Naive thymus-derived CD8-positive, alpha-beta T cell (primary cell): ENCODE measurements around the gene PALLD. TPM values are rescaled to one million over a fixed set of nuclear protein-coding genes. Genes with fewer than 3 reads are reported as not detected.

ENCODE experiments used
- ATAC-seq, 2 donors: fragments of 150-1000 bp; cut with Tn5 transposase in 1 of 2; sonication (Bioruptor Pico), chemical (Tn5 transposase) in 1 of 2; 1 replicate in 1 of 2; 2 replicates in 1 of 2; pipeline ENCODE4 v1.10.0; 2021; ENCODE audit warnings: mild to moderate bottlenecking in 2 of 2, moderate library complexity in 2 of 2
- POLR2A ChIA-PET: fragments of 350-600 bp; sonication (Branson Sonifier 250); formaldehyde crosslinking; loops from one replicate; lab custom pipeline; 2021; ENCODE audit warnings: antibody characterized with exemption; lab: Charles Lee
- DNase-seq, 10 donors: peaks; one replicate each; pipeline versions ENCODE4 v3.0.0 to v3.0.0-alpha.2; 2020 to 2022
- H3K27ac Mint-ChIP-seq, 10 donors: one replicate each; pipeline ENCODE4 v1.8.0; 2020 to 2022; ENCODE audit warnings: mild to moderate bottlenecking in 10 of 10, mixed read lengths in 10 of 10, moderate library complexity in 4 of 10, inconsistent platforms in 1 of 10
- H3K27me3 Mint-ChIP-seq, 5 donors: one replicate each; pipeline ENCODE4 v1.8.0; 2021 to 2022; ENCODE audit warnings: mixed read lengths in 5 of 5
- H3K36me3 Mint-ChIP-seq, 3 donors: one replicate each; pipeline ENCODE4 v1.8.0; 2020 to 2022; ENCODE audit warnings: mixed read lengths in 3 of 3, mild to moderate bottlenecking in 2 of 3, inconsistent platforms in 1 of 3
- H3K4me1 Mint-ChIP-seq, 4 donors: one replicate each; pipeline ENCODE4 v1.8.0; 2021 to 2022; ENCODE audit warnings: mixed read lengths in 4 of 4
- H3K4me3 Mint-ChIP-seq, 10 donors: one replicate each; pipeline ENCODE4 v1.8.0; 2020 to 2022; ENCODE audit warnings: mild to moderate bottlenecking in 10 of 10, mixed read lengths in 10 of 10, moderate library complexity in 6 of 10, inconsistent platforms in 1 of 10
- H3K9me3 Mint-ChIP-seq, 9 donors: one replicate each; pipeline ENCODE4 v1.8.0; 2020 to 2022; ENCODE audit warnings: mixed read lengths in 9 of 9, mild to moderate bottlenecking in 3 of 9, inconsistent platforms in 1 of 9, moderate library complexity in 1 of 9
- polyA plus RNA-seq, 3 donors: library from polyadenylated mRNA; unstranded; fragments of 300-500 nt; fragmentation: Illumina TruSeq; gene quantifications; one replicate each; pipeline ENCODE4 v1.2.3, GENCODE V29; 2021
- total RNA-seq, 8 experiments: library from RNA in 2 of 8; stranded (reverse) in 2 of 8; gene quantifications; one replicate each; pipeline ENCODE4 v1.2.3 and lab custom pipeline; 2021 to 2026

PALLD gene
- total and polyA plus RNA-seq, 5 experiments from 2014 or later: 0.08 to 0.34 (median 0.32) TPM; not detected in 2

GRCh38 chr4:168535689-168536088, 38.8 kb downstream of the PALLD start:
- ATAC-seq (no peak), DNase-seq (no peak)
- Mint-ChIP-seq H3K4me3 (no peak overlapping the region), H3K27me3 (peaks cover 0 to 8% (median 2%) of the 10 kb centered on the region in 5 donors), H3K4me1 (no peaks in the 10 kb centered on the region), H3K36me3 (no peaks in the 10 kb centered on the region), H3K27ac (no peak overlapping the region), H3K9me3 (no peaks in the 10 kb centered on the region)
- POLR2A ChIA-PET: no interaction called here

DNA sequence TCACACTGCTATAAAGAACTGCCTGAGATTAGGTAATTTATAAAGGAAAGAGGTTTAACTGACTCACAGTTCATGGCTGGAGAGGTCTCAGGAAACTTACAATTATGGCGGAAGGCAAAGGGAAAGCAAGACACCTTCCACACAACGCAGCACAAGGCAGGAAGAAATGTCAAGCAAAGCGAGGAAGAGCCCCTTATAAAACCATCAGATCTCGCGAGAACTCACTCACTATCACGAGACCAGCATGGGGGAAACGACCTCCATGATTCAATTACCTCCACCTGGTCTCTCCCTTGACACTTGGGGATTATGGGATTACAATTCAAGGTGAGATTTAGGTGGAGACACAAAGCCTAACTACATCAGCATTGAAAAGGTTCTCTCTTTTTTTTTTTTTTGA, 39.6 kb downstream of the PALLD start:
- Mint-ChIP-seq H3K36me3 (no peaks in the 10 kb centered on the region), H3K9me3 (no peaks in the 10 kb centered on the region), H3K4me3 (no peak overlapping the region), H3K27me3 (peaks cover 0 to 8% (median 2%) of the 10 kb centered on the region in 5 donors), H3K27ac (no peak overlapping the region), H3K4me1 (no peaks in the 10 kb centered on the region)
- ATAC-seq: no peak
- DNase-seq: no peak
- POLR2A ChIA-PET: no interaction called here

DNA sequence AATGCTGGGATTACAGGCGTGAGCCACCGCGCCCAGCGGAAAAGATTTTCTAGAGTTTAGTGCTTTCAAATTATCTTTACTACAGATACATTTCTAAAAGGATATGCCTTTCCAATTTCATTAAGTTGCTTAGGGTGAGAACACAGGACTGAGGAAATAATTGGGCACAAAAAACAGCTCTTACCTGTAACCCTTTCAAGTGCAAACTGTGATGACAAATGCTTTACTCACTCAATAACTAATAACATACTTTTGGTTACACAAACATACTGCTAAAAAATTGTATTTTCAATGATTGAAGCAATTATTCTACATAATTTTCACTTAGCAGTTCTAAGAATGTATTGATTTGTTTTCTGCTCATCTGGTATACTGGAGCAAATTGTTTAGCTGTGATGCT, 40.2 kb downstream of the PALLD start:
- H3K27me3 Mint-ChIP-seq: peaks cover 0 to 8% (median 2%) of the 10 kb centered on the region in 5 donors
- H3K9me3 Mint-ChIP-seq: no peaks in the 10 kb centered on the region
- H3K27ac Mint-ChIP-seq: no peak overlapping the region
- POLR2A ChIA-PET: no interaction called here
- ATAC-seq (no peak), DNase-seq (no peak)
- no peaks in the 10 kb centered on the region for H3K36me3 Mint-ChIP-seq
- H3K4me3 Mint-ChIP-seq: no peak overlapping the region
- H3K4me1 Mint-ChIP-seq: no peaks in the 10 kb centered on the region

DNA sequence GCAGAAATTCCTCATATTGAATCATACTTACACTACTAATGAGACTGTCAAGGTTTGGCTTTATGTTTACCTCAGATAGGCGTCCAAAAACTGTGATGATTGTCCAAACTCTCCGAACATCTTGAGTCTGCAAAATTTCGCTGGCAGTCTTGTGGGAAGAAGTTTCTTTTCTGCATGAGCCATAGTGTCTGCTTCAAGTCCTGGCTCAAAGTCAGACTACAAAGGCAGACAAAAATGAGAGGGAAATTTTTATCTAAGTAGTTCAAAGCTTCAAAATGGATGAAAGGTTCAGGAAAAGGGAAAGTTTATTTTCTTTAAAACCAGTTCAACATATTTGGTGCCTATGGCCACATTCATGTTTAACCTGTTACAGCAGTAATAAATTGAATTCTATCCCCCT, 40.7 kb downstream of the PALLD start:
- ATAC-seq: no peak
- Mint-ChIP-seq H3K4me1 (no peaks in the 10 kb centered on the region), H3K27ac (no peak overlapping the region), H3K36me3 (no peaks in the 10 kb centered on the region), H3K9me3 (no peaks in the 10 kb centered on the region), H3K27me3 (peaks cover 0 to 8% (median 2%) of the 10 kb centered on the region in 5 donors), H3K4me3 (no peak overlapping the region)
- POLR2A ChIA-PET: no interaction called here
- no peak for DNase-seq

DNA sequence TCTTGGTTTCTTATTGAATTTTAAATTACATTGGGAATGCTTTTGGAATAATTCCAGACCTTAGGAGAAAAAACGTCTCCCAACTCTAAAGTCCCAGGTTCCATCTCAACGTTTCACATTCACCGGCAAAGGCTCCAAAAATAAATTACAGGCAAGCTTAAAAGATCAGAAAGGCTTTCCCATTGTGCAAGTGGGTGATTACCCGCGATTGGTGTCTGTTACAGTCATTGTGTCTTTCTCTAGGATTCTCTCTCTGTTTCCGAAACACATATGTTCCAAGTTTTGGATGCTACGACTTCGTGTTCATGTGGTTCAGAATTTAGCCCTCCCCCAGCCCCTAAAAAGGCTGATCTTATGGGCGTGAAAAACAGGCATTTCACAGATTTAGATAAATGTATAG, 41.8 kb downstream of the PALLD start:
- Mint-ChIP-seq H3K4me1 (no peaks in the 10 kb centered on the region), H3K36me3 (no peaks in the 10 kb centered on the region), H3K27me3 (peaks cover 0 to 8% (median 2%) of the 10 kb centered on the region in 5 donors), H3K4me3 (no peak overlapping the region), H3K27ac (no peak overlapping the region), H3K9me3 (no peaks in the 10 kb centered on the region)
- POLR2A ChIA-PET: no interaction called here
- no peak for ATAC-seq
- no peak for DNase-seq

GRCh38 chr4:168540086-168540485, 43.2 kb downstream of the PALLD start:
- no peak for DNase-seq
- H3K9me3 Mint-ChIP-seq: no peaks in the 10 kb centered on the region
- POLR2A ChIA-PET: no interaction called here

DNA sequence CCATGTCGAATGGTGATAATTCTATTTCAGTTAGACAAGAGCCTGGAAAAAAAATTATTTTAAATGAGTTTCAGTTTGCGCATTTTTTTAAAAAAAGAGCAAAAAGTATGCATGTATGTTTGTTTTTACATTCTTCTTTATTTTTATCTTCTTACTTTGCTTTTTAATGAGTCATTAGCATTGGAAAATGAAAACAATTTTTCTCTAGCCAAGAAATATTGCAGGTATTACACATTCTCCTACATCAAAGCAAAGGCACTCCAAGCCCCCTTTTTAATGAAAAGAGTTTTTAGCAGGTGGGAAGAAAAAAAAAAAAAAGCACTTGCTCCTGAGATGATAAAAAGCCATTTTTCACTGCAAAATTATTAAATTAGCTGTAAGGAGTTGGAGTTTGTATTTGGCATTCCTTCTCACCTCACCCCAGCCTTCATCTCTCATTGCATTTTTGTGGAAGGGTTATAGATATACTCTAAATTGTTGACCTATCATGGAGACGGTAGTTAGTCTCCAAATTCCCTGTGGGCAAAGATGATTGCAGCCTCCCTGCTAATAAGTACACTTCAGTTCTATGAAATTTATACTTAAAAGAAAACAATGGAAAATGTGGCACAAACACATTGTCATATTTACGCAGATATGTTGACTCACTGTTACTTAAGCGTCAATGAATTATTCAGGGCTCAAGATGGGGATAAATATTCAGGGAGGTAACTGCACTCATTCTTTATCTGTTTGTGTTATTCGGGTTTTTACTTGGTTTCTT, 43.8 kb downstream of the PALLD start:
- H3K36me3 Mint-ChIP-seq: no peaks in the 10 kb centered on the region
- DNase-seq (no peak), ATAC-seq (no peak)
- no peak overlapping the region for H3K27ac Mint-ChIP-seq
- H3K9me3 Mint-ChIP-seq: no peaks in the 10 kb centered on the region
- no peak overlapping the region for H3K4me3 Mint-ChIP-seq
- peaks cover 0 to 8% (median 2%) of the 10 kb centered on the region in 5 donors for H3K27me3 Mint-ChIP-seq
- POLR2A ChIA-PET: no interaction called here
- H3K4me1 Mint-ChIP-seq: no peaks in the 10 kb centered on the region

More at GRCh38 chr4:168540086-168540485, 43.2 kb downstream of the PALLD start:
- H3K27me3 Mint-ChIP-seq: peaks cover 0 to 8% (median 2%) of the 10 kb centered on the region in 5 donors
- no peaks in the 10 kb centered on the region for H3K4me1 Mint-ChIP-seq
- no peaks in the 10 kb centered on the region for H3K36me3 Mint-ChIP-seq
- H3K27ac Mint-ChIP-seq: no peak overlapping the region
- ATAC-seq: no peak
- H3K4me3 Mint-ChIP-seq: no peak overlapping the region

- POLR2A ChIA-PET: no interaction called here
- no peak overlapping the region for H3K27ac Mint-ChIP-seq
- H3K36me3 Mint-ChIP-seq: no peaks in the 10 kb centered on the region
- H3K4me1 Mint-ChIP-seq: no peaks in the 10 kb centered on the region
- ATAC-seq (no peak), DNase-seq (no peak)
- H3K27me3 Mint-ChIP-seq: peaks cover 0 to 6% (median 1%) of the 10 kb centered on the region in 5 donors
- H3K4me3 Mint-ChIP-seq: no peak overlapping the region
- H3K9me3 Mint-ChIP-seq: no peaks in the 10 kb centered on the region
These were observed 44.6 kb downstream of the PALLD start for GRCh38 chr4:168541266-168541953.

- ATAC-seq: no peak
- no peaks in the 10 kb centered on the region for H3K4me1 Mint-ChIP-seq
- peaks cover 0 to 5% (median 4%) of the 10 kb centered on the region in 5 donors for H3K27me3 Mint-ChIP-seq
- DNase-seq: no peak
- H3K4me3 Mint-ChIP-seq: no peak overlapping the region
- no peaks in the 10 kb centered on the region for H3K36me3 Mint-ChIP-seq
- POLR2A ChIA-PET: no interaction called here
- H3K27ac Mint-ChIP-seq: no peak overlapping the region
- H3K9me3 Mint-ChIP-seq: no peaks in the 10 kb centered on the region
These were observed 52.3 kb downstream of the PALLD start for GRCh38 chr4:168549143-168549542.

- no peak for ATAC-seq
- no peaks in the 10 kb centered on the region for H3K9me3 Mint-ChIP-seq
- POLR2A ChIA-PET: no interaction called here
These were observed 53.4 kb downstream of the PALLD start for GRCh38 chr4:168550064-168550766.

GRCh38 chr4:168551211-168551610, 54.4 kb downstream of the PALLD start:
- POLR2A ChIA-PET: no interaction called here
- no peaks in the 10 kb centered on the region for H3K4me1 Mint-ChIP-seq
- no peaks in the 10 kb centered on the region for H3K9me3 Mint-ChIP-seq
- ATAC-seq (no peak), DNase-seq (no peak)
- H3K4me3 Mint-ChIP-seq: no peak overlapping the region
- no peaks in the 10 kb centered on the region for H3K36me3 Mint-ChIP-seq
- no peak overlapping the region for H3K27ac Mint-ChIP-seq
- H3K27me3 Mint-ChIP-seq: peaks cover 0 to 7% (median 3%) of the 10 kb centered on the region in 5 donors

More at GRCh38 chr4:168550064-168550766, 53.4 kb downstream of the PALLD start:
- Mint-ChIP-seq H3K4me1 (no peaks in the 10 kb centered on the region), H3K27ac (no peak overlapping the region), H3K27me3 (peaks cover 0 to 7% (median 4%) of the 10 kb centered on the region in 5 donors), H3K36me3 (no peaks in the 10 kb centered on the region), H3K4me3 (no peak overlapping the region)
- DNase-seq: no peak

DNA sequence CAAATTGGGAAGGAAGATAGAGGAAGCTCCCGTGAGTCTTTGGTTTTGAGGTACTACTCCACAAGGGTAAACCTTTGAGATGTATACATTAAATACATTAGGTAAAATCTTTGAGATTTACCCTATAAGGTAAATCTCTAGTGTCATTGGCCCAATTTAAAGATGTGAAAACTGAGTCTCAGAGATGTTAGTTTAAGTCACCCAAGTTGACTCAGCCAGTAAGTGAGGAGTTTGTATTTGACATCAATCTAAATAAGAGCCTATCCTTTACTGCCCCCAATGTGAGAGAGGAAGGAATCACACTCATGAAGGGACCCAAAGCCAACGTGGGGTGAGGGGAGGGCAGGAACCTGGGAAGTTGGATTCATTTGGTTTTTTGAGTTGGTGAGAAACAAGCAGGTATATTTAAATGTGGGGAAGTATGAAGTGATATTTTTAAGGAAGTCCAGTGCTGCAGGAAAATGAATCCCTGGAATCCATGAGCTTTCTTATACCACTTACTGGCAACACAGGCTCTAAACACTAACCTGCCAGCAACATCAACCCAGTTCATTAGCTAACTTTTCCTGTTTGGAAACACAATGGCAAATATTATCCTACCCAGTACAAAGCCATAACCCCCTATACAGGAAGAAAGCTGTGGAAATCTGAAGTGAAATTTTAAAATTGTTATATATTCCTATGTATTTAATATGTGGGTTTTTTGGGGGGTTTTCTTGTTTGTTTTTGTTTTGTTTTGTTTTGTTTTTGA, 55.3 kb downstream of the PALLD start:
- POLR2A ChIA-PET: no interaction called here
- H3K4me3 Mint-ChIP-seq: no peak overlapping the region
- no peaks in the 10 kb centered on the region for H3K36me3 Mint-ChIP-seq
- peak in 3 of 10 donors; percentile 4 to 35 (median 26) for DNase-seq
- H3K27ac Mint-ChIP-seq: peak overlapping the region in 1 of 10 donors; percentile 31
- H3K27me3 Mint-ChIP-seq: peaks cover 0 to 10% (median 3%) of the 10 kb centered on the region in 5 donors
- no peaks in the 10 kb centered on the region for H3K9me3 Mint-ChIP-seq
- peak; percentile 61 to 68 for ATAC-seq
- H3K4me1 Mint-ChIP-seq: no peaks in the 10 kb centered on the region
